Measurements from ENCODE around the gene PSKH1.

Gene PSKH1

GRCh38 chr16:67892899-67893742 is at the start of gene PSKH1:
TSS of gene PSKH1 (plus strand) at chr16:67893254. CDS start at chr16:67908750, 15,496 bp downstream.
- H3K4me3 ChIP-seq (ENCODE audit: control insufficient read depth, low read depth, low read length) = peak within 1 kb of the TSS; percentile 84
- peak; percentile 92 for DNase-seq (ENCODE audit: low read depth)
- no peak for TF ChIP-seq CTCF (conservative IDR thresholded peaks at IDR 0.05; ENCODE audit: control insufficient read depth, insufficient read depth, low read depth, low read length)

DNA sequence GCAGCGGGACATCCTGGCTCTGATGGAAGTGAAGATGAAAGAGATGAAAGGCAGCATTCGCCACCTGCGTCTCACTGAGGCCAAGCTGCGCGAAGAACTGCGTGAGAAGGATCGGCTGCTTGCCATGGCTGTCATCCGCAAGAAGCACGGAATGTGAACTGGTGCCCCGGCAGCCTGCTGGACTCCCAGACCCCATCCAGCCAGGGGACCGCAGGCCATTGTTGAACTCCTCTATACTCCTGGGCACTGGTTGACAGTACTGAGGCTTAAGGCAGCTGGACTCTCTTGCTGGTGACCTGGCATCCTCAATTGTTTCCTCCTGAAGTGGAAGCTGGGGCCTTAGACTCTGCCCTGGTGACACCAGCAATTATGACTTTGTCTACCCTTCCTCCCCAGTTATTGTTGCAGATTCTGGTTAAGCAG is 49.7 kb upstream of the PSKH1 start:
- DNase-seq (ENCODE audit: low read depth) = no peak
- peak overlapping the region; percentile 60 for H3K4me3 ChIP-seq (ENCODE audit: control insufficient read depth, low read depth, low read length)
- no peak for TF ChIP-seq CTCF (conservative IDR thresholded peaks at IDR 0.05; ENCODE audit: control insufficient read depth, insufficient read depth, low read depth, low read length)

GRCh38 chr16:67844497-67844896 is 48.6 kb upstream of the PSKH1 start:
- peak; percentile 39 for DNase-seq (ENCODE audit: low read depth)
- peak overlapping the region; percentile 2 for H3K4me3 ChIP-seq (ENCODE audit: control insufficient read depth, low read depth, low read length)
- TF ChIP-seq CTCF (conservative IDR thresholded peaks at IDR 0.05; ENCODE audit: control insufficient read depth, insufficient read depth, low read depth, low read length) = peak; percentile 18

GRCh38 chr16:67845291-67846062 is 47.6 kb upstream of the PSKH1 start:
- no peak overlapping the region for H3K4me3 ChIP-seq (ENCODE audit: control insufficient read depth, low read depth, low read length)
- DNase-seq (ENCODE audit: low read depth) = no peak
- no peak for TF ChIP-seq CTCF (conservative IDR thresholded peaks at IDR 0.05; ENCODE audit: control insufficient read depth, insufficient read depth, low read depth, low read length)

GRCh38 chr16:67846063-67846319 is 47.1 kb upstream of the PSKH1 start:
- H3K4me3 ChIP-seq (ENCODE audit: control insufficient read depth, low read depth, low read length) = peak overlapping the region; percentile 88
- TF ChIP-seq CTCF (conservative IDR thresholded peaks at IDR 0.05; ENCODE audit: control insufficient read depth, insufficient read depth, low read depth, low read length) = no peak
- DNase-seq (ENCODE audit: low read depth) = no peak

DNA sequence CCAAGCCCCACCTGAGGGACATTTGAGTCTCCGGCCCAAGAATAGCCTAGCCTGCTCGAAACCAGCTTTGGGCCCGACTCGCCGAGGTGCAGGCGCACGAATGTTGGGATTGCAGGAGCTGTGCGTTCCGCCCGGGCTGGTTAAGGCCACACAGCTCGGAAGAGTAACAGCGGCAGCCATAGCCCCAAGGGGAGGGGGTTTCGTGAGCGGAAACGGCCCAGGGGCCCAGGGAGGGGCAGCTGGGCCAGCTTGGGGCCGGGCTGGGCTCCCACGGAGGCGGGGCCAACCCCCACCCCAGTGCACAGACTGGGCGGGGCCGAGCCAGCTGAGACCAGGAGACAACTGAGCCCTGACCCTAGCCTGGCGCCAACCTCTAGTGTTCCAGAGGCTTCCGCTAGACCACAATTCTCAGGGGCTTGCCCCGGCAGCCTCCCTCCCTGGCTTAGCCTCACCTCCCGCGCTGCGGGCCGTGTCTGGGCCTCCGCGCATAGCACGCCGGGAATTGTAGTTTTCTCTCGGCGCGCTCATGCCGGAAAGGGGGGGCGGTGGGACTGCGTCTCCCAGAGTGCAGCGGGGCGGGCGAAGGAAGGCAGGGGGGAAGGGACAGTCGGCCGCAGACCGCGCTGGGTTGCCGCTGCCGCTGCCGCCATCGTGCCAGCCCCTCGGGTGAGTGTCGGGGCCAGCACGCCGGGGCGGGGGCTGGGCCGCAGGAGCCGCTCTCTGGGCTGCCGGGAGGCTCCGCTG is 46.6 kb upstream of the PSKH1 start, which contains the start of gene NUTF2:
NUTF2 (plus strand) TSS at position 614 of the 744 bp plus-strand sequence. CDS start 18,198 bp downstream, outside the sequence.
- TF ChIP-seq CTCF (conservative IDR thresholded peaks at IDR 0.05; ENCODE audit: control insufficient read depth, insufficient read depth, low read depth, low read length) = no peak
- peak; percentile 88 for DNase-seq (ENCODE audit: low read depth)
- H3K4me3 ChIP-seq (ENCODE audit: control insufficient read depth, low read depth, low read length) = peak within 1 kb of the TSS; percentile 88

All from fibroblast of mammary gland (primary cell).